Measurements from ENCODE around the gene ZNF689. TPM values are rescaled to one million over a fixed set of nuclear protein-coding genes. Genes with fewer than 3 reads are reported as not detected.

The ZNF689 gene
- total and polyA plus RNA-seq, 4 donors, result 3.0 to 9.5 (median 4.7) TPM

- TF ChIP-seq CTCF (IDR thresholded peaks at IDR 0.05; ENCODE audit: control extremely low read depth, extremely low read depth), result no peak
- ATAC-seq (ENCODE audit: insufficient read depth, low FRiP score), result no peak
- Histone ChIP-seq H3K36me3 (ENCODE audit: control insufficient read depth in 4 of 4, insufficient read depth in 4 of 4, low read length in 4 of 4) (peaks cover 15 to 44% (median 29%) of the 10 kb centered on the region in 4 donors), H3K4me3 (no peak overlapping the region), H3K9ac (ENCODE audit: insufficient read depth in 1 of 2, low read length in 2 of 2) (peak overlapping the region; percentile 46 to 57), H3K27ac (ENCODE audit: low read depth in 1 of 2, low read length in 1 of 2) (peak overlapping the region; percentile 80 to 90), H3K9me3 (ENCODE audit: control insufficient read depth in 4 of 4, insufficient read depth in 3 of 4, low read length in 3 of 4) (no peaks in the 10 kb centered on the region), H3K4me1 (ENCODE audit: control insufficient read depth in 5 of 5, insufficient read depth in 5 of 5, low read length in 5 of 5) (peaks cover 4 to 26% (median 15%) of the 10 kb centered on the region in 5 donors), H3K27me3 (ENCODE audit: control insufficient read depth in 3 of 3, insufficient read depth in 3 of 3, low read length in 2 of 3) (no peaks in the 10 kb centered on the region)
- DNase-seq, result no peak
- 33 to 40% methylated on average over 32 of the region's 32 CpGs for WGBS, 2 donors
These were observed 47.0 kb upstream of the ZNF689 start for GRCh38 chr16:30656974-30657865.

- peaks cover 15 to 39% (median 24%) of the 10 kb centered on the region in 4 donors for H3K36me3 ChIP-seq (ENCODE audit: control insufficient read depth in 4 of 4, insufficient read depth in 4 of 4, low read length in 4 of 4)
- H3K4me3 ChIP-seq, result no peak overlapping the region
- no peaks in the 10 kb centered on the region for H3K9me3 ChIP-seq (ENCODE audit: control insufficient read depth in 4 of 4, insufficient read depth in 3 of 4, low read length in 3 of 4)
- no peak overlapping the region for H3K27ac ChIP-seq (ENCODE audit: low read depth in 1 of 2, low read length in 1 of 2)
- DNase-seq, result no peak
- H3K4me1 ChIP-seq (ENCODE audit: control insufficient read depth in 5 of 5, insufficient read depth in 5 of 5, low read length in 5 of 5), result peaks cover 4 to 28% (median 19%) of the 10 kb centered on the region in 5 donors
- 96 to 97% methylated on average over 8 of the region's 8 CpGs for WGBS, 2 donors
- no peak overlapping the region for H3K9ac ChIP-seq (ENCODE audit: insufficient read depth in 1 of 2, low read length in 2 of 2)
- no peak for TF ChIP-seq CTCF (IDR thresholded peaks at IDR 0.05; ENCODE audit: control extremely low read depth, extremely low read depth)
- H3K27me3 ChIP-seq (ENCODE audit: control insufficient read depth in 3 of 3, insufficient read depth in 3 of 3, low read length in 2 of 3), result no peaks in the 10 kb centered on the region
- ATAC-seq (ENCODE audit: insufficient read depth, low FRiP score), result no peak
These were observed 46.2 kb upstream of the ZNF689 start for GRCh38 chr16:30656388-30656787.

- Histone ChIP-seq H3K4me3 (no peak overlapping the region), H3K27me3 (ENCODE audit: control insufficient read depth in 3 of 3, insufficient read depth in 3 of 3, low read length in 2 of 3) (no peaks in the 10 kb centered on the region), H3K36me3 (ENCODE audit: control insufficient read depth in 4 of 4, insufficient read depth in 4 of 4, low read length in 4 of 4) (peaks cover 12 to 34% (median 21%) of the 10 kb centered on the region in 4 donors), H3K9ac (ENCODE audit: insufficient read depth in 1 of 2, low read length in 2 of 2) (no peak overlapping the region), H3K4me1 (ENCODE audit: control insufficient read depth in 5 of 5, insufficient read depth in 5 of 5, low read length in 5 of 5) (peaks cover 2 to 23% (median 15%) of the 10 kb centered on the region in 5 donors), H3K9me3 (ENCODE audit: control insufficient read depth in 4 of 4, insufficient read depth in 3 of 4, low read length in 3 of 4) (no peaks in the 10 kb centered on the region), H3K27ac (ENCODE audit: low read depth in 1 of 2, low read length in 1 of 2) (no peak overlapping the region)
- no peak for ATAC-seq (ENCODE audit: insufficient read depth, low FRiP score)
- 95 to 97% methylated on average over 12 of the region's 12 CpGs for WGBS, 2 donors
- no peak for TF ChIP-seq CTCF (IDR thresholded peaks at IDR 0.05; ENCODE audit: control extremely low read depth, extremely low read depth)
- no peak for DNase-seq
These were observed 45.7 kb upstream of the ZNF689 start for GRCh38 chr16:30655815-30656347.
